ENCODE data around the gene CALD1.
A peak's percentile ranks its signal among the peaks of the same experiment; 100 is the strongest.
"Not testable (repeated sequence)": the region's sequence is repeated elsewhere in the genome, so short reads cannot be mapped to it uniquely, and the experiment has no call there.

The CALD1 gene

DNA sequence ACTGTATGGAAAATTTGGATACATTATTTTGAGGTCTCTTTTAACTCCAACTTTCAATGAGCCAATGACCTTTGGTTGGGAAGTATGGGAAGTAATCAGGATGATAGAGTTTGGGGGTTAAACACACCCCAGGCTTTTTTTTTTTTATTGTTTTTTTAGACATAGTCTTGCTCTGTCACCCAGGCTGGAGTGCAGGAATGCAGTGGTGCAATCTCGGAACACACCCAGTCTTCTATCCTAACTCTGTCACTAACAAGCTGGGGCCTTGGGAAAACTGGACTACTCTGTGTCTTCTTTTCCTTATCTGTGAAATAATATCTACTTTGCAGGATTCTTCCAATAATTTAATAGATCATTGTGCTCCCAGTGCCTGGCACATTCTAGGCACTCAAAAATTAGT lies 169.3 kb downstream of the CALD1 start:
- DNase-seq (ENCODE audit: low read depth in 3 of 3): no peak

DNA sequence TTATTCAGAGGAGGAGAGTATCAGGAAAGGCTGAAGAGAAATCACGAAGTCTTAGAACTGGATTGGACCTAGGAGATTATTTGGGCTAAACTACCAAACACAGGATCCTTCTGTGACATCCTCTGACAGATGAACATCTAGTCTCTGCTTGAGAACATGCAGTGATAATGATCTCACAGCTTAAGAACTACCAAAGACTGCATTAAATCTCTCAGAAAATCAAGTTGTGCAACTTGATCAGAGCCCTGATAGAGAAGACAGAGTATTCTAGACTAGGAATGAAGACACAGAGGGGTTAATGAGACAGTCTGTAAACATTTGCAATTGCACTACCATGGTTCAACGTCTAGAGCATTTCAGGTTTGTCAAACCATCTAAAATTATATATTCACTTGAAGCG lies 169.7 kb downstream of the CALD1 start:
- DNase-seq (ENCODE audit: low read depth in 3 of 3): no peak

DNA sequence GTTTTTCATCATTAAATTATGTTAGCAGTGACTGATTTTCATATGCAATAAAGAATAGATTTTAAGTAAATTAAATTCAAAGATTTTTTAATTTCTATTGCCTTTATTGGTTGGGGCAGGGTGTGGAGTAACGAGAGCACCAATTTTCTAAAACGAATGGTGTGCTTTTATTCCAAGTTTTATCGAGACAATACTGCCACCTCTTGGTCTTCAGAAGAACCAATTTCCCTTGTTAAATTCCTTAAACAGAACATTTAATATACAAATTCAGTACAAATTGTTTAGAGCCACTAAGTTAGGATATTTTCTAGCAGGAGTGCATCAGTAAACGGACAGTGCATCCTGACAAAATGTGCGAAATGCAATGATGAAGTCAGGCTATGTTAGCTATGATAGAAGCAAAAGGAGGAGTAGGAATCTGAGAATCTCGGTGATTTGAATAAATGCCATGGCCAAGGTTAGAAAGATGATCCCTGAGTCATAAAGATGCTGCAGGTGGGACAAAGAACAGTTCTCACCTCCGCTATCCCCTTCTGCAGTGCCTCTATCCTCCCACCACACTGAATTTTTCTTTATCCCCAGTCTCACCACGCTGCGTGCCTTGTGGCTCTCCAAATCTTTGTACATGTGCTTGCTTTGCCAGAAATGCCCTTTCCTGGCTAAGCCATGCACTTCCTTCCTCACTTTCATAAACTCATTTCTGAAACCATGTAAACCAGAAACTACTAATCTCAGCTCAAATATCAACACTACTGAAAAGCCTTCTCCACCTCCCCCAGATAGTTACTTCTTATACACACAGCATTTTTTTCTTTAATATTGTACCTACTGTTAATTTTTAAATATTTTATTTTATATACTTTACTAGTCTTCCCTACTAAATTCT lies 175.0 kb downstream of the CALD1 start:
- no peak for DNase-seq (ENCODE audit: low read depth in 3 of 3)

DNA sequence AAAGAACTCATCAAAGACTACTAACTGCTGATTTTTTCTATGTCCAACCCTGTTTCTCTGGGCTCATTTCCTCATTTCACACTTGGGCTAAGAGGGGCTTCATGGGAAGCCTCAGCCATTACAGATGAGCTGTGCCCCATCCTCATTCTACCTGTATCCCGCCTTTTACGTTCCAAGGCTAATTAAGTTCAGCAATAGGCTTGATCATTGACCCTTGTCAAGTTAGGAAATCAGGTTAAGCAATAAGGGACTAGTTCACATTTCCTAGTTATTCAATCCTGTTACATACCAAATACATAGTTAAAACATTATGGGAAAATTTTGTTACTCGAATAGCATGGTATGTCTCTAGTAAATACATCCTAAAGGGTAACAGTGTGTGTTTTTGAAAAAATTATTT lies 177.6 kb downstream of the CALD1 start:
- no peak for DNase-seq (ENCODE audit: low read depth in 3 of 3)

DNA sequence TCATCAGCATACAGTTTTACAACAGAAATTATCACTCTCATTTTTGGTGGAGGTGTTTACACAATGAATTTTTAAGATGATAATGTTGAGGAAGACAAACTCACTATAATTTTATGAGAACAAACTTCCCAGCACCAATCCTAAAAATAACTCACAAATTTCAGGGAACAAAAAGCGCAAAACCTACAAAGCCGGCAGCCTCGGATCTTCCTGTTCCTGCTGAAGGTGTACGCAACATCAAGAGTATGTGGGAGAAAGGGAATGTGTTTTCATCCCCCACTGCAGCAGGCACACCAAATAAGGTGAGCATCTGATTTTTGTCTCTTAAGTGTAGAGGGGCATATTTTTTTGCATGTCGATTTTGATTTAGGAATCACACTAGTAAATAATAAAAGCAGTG lies 180.4 kb downstream of the CALD1 start:
- DNase-seq (ENCODE audit: low read depth in 3 of 3): no peak

DNA sequence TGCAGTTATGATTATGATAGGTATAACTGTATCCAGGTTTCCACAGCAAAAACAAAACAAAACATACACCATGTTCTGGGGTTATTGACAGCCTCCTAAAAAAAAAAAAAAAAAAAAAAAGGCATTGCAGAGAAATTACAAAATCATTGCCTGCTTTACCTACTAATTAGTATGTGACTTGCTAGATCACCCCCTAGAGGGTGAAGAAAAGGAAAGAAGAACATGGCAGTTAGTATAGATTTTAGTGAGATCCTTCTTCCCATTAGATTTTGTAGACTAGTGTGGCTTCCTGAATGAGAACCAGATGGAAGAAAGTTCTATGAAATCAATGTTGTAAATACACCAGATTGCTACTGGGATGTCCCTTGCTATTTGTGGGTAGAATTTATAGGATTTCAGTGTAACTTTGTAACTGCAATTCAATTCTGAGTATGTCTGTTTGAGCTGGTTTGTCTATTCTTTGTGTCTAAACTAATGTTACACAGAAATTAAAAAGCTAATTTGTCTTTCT lies 182.9 kb downstream of the CALD1 start:
- DNase-seq (ENCODE audit: low read depth in 3 of 3): no peak

DNA sequence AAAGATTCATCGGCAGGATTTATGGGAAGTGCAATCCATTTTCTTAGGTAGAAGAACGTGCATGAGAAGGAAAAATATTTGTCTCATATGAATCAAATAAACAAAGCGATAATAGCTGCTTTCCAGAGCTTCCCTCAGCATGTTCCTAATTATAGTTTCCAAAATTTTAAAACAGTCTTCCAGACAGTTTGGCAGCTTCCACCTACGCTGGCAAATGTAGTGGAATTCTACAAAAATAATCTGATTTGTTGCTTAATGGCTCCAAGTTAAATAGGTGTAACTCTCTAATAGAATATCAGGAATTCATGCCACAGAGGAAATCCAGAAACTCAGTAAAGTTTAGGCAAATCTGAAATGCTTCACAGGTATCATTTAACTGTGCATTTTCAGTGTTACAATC lies 183.6 kb downstream of the CALD1 start:
- DNase-seq (ENCODE audit: low read depth in 3 of 3): no peak

DNA sequence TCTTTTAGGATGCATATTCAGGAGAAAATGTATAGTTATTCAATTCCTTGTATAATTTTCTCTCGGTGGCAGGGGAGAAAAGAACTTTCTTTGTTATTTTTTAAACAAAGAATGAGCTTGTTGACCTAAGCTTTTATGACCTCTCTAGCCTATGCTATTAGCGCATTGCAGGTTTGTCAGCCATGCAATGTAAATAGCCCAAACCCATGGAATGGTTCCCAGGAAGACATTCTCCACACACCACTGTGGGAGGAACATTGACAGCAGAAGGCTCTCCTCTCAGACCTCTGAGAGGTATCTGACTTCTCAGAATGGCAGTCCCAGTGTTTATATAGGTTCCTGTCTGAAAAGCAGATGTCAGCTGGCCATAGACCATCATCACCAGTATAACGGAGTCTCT lies 187.3 kb downstream of the CALD1 start:
- no peak for DNase-seq (ENCODE audit: low read depth in 3 of 3)

DNA sequence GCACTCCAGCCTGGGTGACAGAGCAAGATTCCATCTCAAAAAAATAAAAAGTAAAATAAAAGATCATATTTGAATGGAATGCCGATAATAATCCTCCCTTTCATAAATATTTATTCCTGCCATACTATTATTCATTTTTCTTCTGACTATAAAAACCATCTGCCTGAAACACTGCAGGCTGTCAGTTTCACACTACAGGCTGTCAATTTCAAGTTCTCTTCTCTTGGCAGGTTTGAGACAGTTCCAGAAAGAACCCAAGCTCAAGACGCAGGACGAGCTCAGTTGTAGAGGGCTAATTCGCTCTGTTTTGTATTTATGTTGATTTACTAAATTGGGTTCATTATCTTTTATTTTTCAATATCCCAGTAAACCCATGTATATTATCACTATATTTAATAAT lies 188.7 kb downstream of the CALD1 start:
- DNase-seq (ENCODE audit: low read depth in 3 of 3): no peak

DNA sequence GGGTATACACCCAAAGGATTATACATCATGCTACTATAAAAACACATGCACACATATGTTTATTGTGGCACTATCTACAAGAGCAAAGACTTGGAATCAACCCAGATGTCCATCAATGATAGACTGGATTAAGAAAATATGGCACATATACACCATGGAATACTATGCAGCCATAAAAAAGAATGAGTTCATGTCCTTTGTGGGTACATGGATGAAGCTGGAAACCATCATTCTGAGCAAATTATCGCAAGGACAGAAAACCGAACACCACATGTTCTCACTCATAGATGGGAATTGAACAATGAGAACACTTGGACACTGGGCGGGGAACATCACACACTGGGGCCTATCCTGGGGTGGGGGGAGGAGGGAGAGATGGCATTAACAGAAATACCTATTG lies 202.2 kb downstream of the CALD1 start:
- DNase-seq (ENCODE audit: low read depth in 3 of 3): not testable (repeated sequence)

DNA sequence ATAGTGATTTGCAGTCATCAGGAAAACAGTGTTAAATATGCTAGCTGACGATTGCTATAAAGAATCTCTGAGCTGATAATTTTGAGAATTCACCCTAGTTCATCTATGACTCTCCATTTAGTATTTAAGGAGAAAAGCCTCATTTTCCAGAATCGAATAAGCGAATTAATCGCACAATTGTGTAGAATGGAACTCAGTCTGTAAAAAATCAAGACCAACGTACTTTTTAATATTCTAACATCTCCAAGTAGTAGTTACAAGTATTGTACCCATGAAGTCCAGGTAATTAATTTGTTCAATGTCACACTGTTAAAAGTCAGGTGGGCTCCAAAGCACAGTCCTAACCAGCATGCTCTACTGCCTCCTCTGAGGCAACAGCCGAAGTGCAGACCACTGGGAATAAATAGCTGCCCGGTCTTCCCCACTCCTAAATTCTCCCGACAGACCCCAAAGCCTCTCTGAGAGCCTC lies 206.5 kb downstream of the CALD1 start:
- no peak for DNase-seq (ENCODE audit: low read depth in 3 of 3)

DNA sequence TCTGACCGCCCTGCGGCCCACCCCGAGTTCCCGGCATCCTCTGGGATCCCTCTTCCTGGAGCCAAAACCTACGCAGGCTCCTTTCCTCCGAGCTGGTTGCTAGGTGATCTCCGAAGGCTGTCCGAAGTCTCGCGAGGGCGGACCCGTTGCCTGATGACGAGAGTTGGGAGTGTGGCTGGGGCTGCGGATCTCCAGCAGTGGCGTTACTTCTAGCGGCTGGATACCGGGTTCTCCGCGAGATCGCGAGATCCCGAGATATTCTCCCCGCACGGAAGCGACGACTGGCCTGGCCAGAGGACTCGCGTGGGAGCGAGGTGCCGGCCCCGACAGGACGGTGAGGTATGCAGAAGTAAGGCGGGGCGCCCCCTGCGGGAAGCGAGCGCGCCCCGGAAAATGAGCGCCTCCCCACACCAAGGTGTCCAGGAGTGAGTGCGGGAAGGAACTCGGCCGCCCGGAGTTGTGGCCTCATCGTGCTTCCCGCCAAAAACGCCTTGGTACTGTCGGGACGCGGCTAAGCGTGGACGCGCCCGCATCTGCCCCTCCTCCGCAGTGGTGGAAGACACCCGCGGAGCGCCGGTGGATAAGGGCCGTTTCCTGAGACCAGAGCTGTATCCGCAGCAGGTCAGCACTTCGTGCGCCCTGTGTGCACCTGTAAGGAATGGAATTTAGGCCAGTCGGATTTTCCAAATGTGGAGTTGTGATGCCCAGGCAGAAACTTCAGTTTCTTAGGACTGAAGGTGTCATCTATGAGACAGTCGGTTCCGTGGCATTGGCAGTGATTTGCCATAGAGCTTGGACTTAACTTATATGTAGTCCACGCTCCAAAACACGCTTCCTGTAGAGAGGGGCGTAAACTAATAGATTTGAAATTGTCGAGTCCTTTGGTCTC lies 207.2 kb downstream of the CALD1 start, which contains the start of gene AGBL3:
TSS of gene AGBL3 (plus strand) at position 146 of the 889 bp plus-strand sequence. CDS start 1,426 bp downstream, outside the sequence.
- peak; percentile 76 to 92 (median 80) for DNase-seq (ENCODE audit: low read depth in 3 of 3)

DNA sequence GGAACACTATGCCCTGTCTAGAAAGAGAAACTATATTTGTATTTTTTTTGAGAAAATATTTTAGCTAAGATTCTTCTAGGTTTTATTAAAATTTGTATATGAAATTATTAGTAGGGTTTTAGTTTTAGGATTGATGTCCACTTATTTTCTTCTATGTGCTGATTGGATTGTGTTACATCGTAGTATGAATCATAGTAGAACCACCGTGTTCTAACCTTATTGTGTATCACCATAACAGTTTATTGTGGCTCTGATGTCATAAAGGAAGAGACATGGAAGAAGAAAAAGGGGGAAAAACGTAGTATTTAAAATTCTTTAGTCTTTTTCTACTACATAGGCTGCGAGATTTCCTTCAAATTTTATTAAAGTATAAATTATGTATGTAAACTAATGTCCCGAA lies 208.7 kb downstream of the CALD1 start:
- DNase-seq (ENCODE audit: low read depth in 3 of 3): no peak

DNA sequence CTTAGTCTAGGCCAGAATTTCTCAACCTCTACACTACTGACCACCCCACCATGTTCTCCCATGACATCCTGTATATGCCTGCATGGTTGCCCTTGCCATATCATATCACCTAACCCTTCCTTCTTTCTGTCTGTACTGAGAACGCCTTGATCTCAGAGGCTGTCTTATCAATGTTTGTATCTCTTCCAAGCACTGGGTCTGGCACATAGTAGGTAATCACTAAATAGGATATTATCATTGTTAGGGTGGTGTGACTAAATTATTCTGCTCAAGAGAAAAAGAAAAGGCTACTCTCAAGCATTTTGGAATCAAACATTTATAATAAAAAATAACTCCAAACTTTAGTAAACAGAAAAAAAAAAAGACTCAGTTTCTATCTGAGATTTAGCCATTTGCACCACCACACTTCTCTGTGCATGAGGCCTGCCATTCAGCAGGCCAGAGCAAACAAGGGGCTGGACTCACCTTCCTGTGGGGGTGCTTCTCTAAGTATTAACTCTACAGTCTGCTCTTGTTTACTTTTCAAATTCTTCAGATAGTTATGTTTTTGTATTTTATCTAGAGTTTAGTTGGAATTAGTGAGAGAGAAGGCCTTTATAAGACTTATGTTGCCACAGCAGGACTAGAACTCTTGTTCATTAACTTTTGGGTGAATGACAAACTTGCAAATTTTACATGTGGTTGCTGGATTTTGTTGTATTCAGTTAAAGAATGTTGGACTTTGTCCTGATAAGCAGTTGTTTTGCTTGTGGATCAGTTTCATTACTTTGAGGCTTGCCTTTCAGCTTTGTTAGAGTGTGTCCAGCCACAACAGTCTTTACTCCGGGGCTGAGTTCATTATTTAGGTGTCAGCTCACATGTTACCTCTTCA lies 212.3 kb downstream of the CALD1 start:
- no peak for DNase-seq (ENCODE audit: low read depth in 3 of 3)

DNA sequence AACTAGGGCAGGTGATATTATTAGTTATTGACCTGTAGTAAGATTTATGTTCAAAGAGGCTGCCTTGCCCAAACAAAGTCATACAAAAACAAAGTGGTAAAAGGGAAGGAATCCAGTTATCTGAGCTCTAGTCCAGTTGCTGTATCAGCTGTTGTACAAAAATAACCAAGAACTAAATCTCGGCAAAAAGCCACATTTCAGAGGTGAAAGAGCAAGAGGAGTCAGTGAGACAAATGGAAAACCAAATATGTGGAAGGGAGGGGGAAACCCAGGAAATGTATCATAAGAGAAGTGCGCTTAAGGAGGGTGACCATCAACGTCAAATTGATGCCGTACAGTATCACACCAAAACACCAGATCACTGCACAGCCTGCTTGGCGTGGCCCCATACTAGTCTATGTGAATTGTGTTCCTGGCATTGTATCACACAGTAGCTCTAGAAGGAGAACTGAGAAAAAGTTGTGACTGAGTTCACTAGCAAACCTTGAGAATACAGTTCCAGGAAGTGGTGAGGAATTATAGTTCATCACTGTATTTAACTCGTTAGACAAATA lies 213.3 kb downstream of the CALD1 start:
- no peak for DNase-seq (ENCODE audit: low read depth in 3 of 3)

DNA sequence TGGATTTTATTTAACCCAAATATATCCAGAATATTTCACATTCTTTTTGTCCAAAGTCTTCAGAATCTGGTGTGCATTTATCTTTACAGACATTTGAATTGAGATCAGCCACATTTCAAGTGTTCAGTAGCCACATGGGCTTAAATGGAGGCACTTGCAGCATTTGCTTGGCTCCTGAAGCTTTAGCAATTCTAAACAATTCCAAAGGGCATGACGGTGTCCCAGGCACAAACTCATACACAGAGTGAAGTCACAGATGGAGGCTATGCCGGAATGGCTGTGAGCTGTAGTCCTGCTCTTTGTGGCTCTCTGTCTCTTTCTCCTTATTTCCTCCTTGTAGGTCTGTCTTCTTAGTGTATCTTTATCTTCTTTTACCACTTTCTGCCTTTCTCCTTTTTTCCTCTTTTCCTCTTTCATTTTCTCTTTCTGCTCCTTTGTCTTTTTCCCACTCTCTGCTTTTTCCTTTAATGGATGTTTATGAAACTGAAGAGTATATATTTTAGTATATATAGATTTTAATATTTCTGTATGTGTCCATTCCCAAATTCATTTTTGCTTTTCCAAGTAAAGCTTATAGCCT lies 214.5 kb downstream of the CALD1 start:
- DNase-seq (ENCODE audit: low read depth in 3 of 3): no peak

DNA sequence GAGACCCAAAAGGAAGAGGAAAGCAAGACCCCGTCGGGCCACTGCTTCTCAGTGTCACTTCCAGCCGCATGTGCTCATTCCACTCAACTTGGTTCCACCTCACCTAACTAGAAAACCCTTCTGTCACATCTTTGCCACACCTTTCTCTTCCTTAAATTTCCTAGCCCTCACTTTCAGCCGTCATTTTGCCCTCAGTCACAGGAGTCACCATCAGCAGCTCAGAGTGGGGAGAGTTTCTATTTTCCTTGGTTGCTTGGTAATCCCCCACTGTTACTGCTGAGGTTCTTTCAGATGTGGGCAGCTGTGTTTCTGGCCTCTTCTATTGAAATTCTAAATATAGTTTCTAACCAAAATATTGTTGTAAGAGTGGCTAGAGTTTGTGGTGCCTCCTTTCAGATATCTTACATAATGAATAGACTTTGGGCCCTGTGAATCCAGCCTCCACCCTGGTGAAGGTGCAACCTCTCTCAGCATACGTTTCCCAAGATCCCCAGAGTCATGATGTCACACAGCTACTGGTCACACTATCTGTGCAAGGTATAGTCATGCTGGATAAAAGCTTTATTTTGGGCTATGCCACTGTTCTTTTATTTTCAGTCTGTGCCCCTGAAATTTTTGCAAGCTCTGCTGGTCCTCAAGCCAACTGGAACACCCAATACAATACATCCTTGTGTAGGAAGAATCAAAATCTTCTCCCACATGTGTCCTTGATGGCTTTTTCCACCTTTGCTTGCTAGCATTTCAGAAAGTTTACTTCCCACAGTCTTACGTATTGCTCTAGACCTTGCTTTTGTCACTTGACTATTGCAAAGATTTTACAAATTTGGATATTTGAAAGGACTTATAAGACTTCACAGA lies 216.0 kb downstream of the CALD1 start:
- no peak for DNase-seq (ENCODE audit: low read depth in 3 of 3)

DNA sequence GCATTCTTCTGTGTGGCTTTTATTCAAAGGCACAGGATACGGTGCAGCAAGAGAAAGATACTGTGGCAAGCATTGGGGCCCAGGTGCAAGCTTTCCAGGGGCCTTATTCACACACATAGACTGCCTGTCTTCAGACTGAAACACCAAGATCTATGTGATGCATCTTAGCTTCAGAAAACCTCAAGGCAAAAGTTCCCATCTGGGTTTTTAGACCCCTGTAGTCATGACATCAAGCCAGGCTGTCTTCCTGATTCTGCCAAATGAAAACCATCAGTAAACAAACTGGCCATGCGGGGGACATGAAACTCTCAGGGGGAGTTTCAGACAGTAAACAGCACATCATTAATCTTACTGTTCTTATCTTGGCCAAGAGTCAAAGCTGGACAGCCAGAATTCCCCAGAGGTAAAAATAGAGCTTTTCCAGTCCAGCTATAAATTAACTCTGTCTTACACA lies 216.7 kb downstream of the CALD1 start:
- DNase-seq (ENCODE audit: low read depth in 3 of 3): no peak

DNA sequence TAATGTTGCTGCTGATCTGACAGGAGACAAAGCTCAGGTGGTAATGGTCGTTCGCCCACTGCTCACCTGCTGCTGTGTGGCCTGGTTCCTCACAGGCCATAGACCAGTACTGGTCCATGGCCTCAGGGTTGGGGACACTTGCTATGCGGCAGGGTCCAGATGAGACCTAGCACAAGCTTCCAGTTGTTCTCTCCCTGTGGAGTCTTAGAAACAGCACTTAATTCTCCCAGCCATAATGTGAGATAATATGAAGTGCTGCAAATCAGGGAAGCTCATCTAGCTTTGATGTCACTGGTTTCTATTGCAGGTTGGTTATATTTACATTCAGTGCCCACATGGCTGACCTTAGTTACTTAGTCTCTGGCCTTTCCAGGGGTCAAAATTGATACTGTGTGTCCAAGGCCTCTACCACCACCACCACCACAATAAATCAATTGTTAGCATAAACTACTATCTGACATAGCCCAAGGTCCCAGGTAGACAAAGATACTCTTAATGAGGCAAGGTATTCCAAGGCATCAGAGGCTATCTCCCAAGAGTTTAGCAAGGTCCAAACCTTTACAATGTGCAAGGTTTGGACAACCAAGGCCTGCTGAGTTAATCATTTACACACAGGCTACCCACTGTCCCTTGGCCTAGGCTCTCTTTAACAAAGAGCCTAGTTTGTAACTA lies 217.9 kb downstream of the CALD1 start:
- DNase-seq (ENCODE audit: low read depth in 3 of 3): no peak

Measured in stimulated activated CD4-positive, alpha-beta T cell treated with anti-CD3 and anti-CD28 coated beads, TNF-alpha, amount 100 ng/mL, for 24 hours (primary cell).